GM12891 (cell line): ENCODE data around the gene EIPR1.
"Not testable (repeated sequence)": the region's sequence is repeated elsewhere in the genome, so short reads cannot be mapped to it uniquely, and the experiment has no call there.

Experiments used
- DNase-seq: peaks from one replicate; pipeline ENCODE4 v3.0.0; 2011; ENCODE audit warnings: low spot score; ENCODE audit not compliant: insufficient read length
- FAIRE-seq: peaks from 2 replicates; lab custom pipeline; 2011; peaks lifted over from hg19 to GRCh38; lab: Jason Lieb, UNC
- PAX5 ChIP-seq: IDR thresholded peaks from 2 replicates; pipeline ENCODE4 v1.6.1; 2011; ENCODE audit warnings: low read length, moderate library complexity, mild to moderate bottlenecking; ENCODE audit not compliant: insufficient read depth, severe bottlenecking
- POLR2A ChIP-seq: IDR thresholded peaks from 2 replicates; pipeline ENCODE4 v1.6.1; 2011; ENCODE audit warnings: low read depth, low read length, control low read depth
- POLR2AphosphoS5 ChIP-seq: IDR thresholded peaks from 2 replicates; pipeline ENCODE4 v1.6.1; 2011; ENCODE audit warnings: low read depth, low read length, control low read depth
- POU2F2 ChIP-seq: IDR thresholded peaks from 2 replicates; pipeline ENCODE4 v1.6.1; 2011; ENCODE audit warnings: low read depth, mild to moderate bottlenecking, control low read depth, low read length, moderate library complexity
- SPI1 ChIP-seq: IDR thresholded peaks from 2 replicates; pipeline ENCODE4 v1.6.1; 2011; ENCODE audit warnings: low read depth, low read length, control low read depth
- TAF1 ChIP-seq: IDR thresholded peaks from 2 replicates; pipeline ENCODE4 v1.6.1; 2011; ENCODE audit warnings: low read depth, low read length, control low read depth

The EIPR1 gene

GRCh38 chr2:3387011-3387410 is 9.4 kb upstream of the EIPR1 start:
- TF ChIP-seq PAX5 (no peak), POU2F2 (no peak), TAF1 (no peak), POLR2A (no peak), POLR2AphosphoS5 (no peak), SPI1 (no peak)
- FAIRE-seq (no peak), DNase-seq (no peak)

- TF ChIP-seq PAX5 = no peak
- TF ChIP-seq POLR2AphosphoS5 = no peak
- no peak for TF ChIP-seq SPI1
- no peak for TF ChIP-seq TAF1
- DNase-seq (no peak), FAIRE-seq (no peak)
Observed at GRCh38 chr2:3386448-3386958, 8.9 kb upstream of the EIPR1 start.

GRCh38 chr2:3379647-3380534 is 2.3 kb upstream of the EIPR1 start, which contains the start of gene TRAPPC12:
TRAPPC12 (plus strand) TSS chr2:3379694; CDS start chr2:3387624, 7,930 bp downstream.
- TF ChIP-seq POLR2AphosphoS5 (peak; percentile 86), TAF1 (peak; percentile 71), POLR2A (peak; percentile 93), POU2F2 (0 out of 2 replicates have a peak, but pooled peaks have one; percentile 58), SPI1 (peak; percentile 70), PAX5 (no peak)
- FAIRE-seq (peak; percentile 89), DNase-seq (peak; percentile 84)

- TF ChIP-seq POLR2A = no peak
- no peak for TF ChIP-seq PAX5
- TF ChIP-seq POLR2AphosphoS5 = no peak
- TF ChIP-seq POU2F2 = no peak
- TF ChIP-seq TAF1 = no peak
- no peak for TF ChIP-seq SPI1
- no peak for DNase-seq
- no peak for FAIRE-seq
Observed at GRCh38 chr2:3379339-3379646, 1.7 kb upstream of the EIPR1 start.

GRCh38 chr2:3377279-3377611 is 373 bp downstream of the EIPR1 start:
- FAIRE-seq = no peak
- TF ChIP-seq POLR2AphosphoS5 (no peak), SPI1 (no peak), POU2F2 (no peak), PAX5 (no peak), POLR2A (no peak)
- DNase-seq = no peak

- FAIRE-seq = no peak
- TF ChIP-seq POLR2AphosphoS5 (no peak), POLR2A (no peak), SPI1 (no peak), POU2F2 (no peak), PAX5 (no peak), TAF1 (no peak)
- no peak for DNase-seq
Observed at GRCh38 chr2:3376821-3377220, 797 bp downstream of the EIPR1 start.

GRCh38 chr2:3369340-3370181 is 8.1 kb downstream of the EIPR1 start:
- FAIRE-seq, DNase-seq: not testable (repeated sequence)

GRCh38 chr2:3368261-3368722 is 9.3 kb downstream of the EIPR1 start:
- no peak for FAIRE-seq

GRCh38 chr2:3365219-3365618 is 12.4 kb downstream of the EIPR1 start:
- no peak for TF ChIP-seq SPI1
- no peak for TF ChIP-seq POLR2AphosphoS5
- TF ChIP-seq POU2F2 = no peak
- TF ChIP-seq PAX5 = no peak
- no peak for TF ChIP-seq TAF1
- no peak for TF ChIP-seq POLR2A
- DNase-seq (no peak), FAIRE-seq (no peak)

More at GRCh38 chr2:3368261-3368722, 9.3 kb downstream of the EIPR1 start:
- TF ChIP-seq POU2F2 (no peak), TAF1 (no peak), SPI1 (no peak)
- DNase-seq = no peak
